ENCODE measurements around the gene SNED1. TPM values are rescaled to one million over a fixed set of nuclear protein-coding genes. Genes with fewer than 3 reads are reported as not detected.
"Not testable (repeated sequence)": the region's sequence is repeated elsewhere in the genome, so short reads cannot be mapped to it uniquely, and the experiment has no call there.

The SNED1 gene
- polyA plus RNA-seq, 2 donors: 3.3 to 3.6 TPM

GRCh38 chr2:241091201-241091600, 92.8 kb downstream of the SNED1 start:
- Histone ChIP-seq H3K27me3 (ENCODE audit: control insufficient read depth in 1 of 2, insufficient read depth in 2 of 2, low read length in 2 of 2) (no peaks in the 10 kb centered on the region), H3K4me3 (ENCODE audit: low read depth in 1 of 2, low read length in 2 of 2) (no peak overlapping the region), H3K9me3 (ENCODE audit: control insufficient read depth in 2 of 2, insufficient read depth in 1 of 2, low read depth in 1 of 2, low read length in 1 of 2) (no peaks in the 10 kb centered on the region), H3K27ac (ENCODE audit: low read depth in 2 of 2, low read length in 1 of 2) (no peak overlapping the region), H3K4me1 (ENCODE audit: control insufficient read depth in 2 of 2, insufficient read depth in 2 of 2, low read length in 1 of 2) (no peaks in the 10 kb centered on the region), H3K36me3 (ENCODE audit: control insufficient read depth in 2 of 2, insufficient read depth in 2 of 2, low read length in 1 of 2) (peaks cover 24 to 43% of the 10 kb centered on the region in 2 donors)
- 79% methylated on average over 10 of the region's 10 CpGs for WGBS, 2 donors

- H3K4me3 ChIP-seq (ENCODE audit: low read depth in 1 of 2, low read length in 2 of 2): no peak overlapping the region
- no peaks in the 10 kb centered on the region for H3K27me3 ChIP-seq (ENCODE audit: control insufficient read depth in 1 of 2, insufficient read depth in 2 of 2, low read length in 2 of 2)
- no peaks in the 10 kb centered on the region for H3K9me3 ChIP-seq (ENCODE audit: control insufficient read depth in 2 of 2, insufficient read depth in 1 of 2, low read depth in 1 of 2, low read length in 1 of 2)
- WGBS, 2 donors: 88 to 93% methylated on average over 22 of the region's 22 CpGs
- H3K27ac ChIP-seq (ENCODE audit: low read depth in 2 of 2, low read length in 1 of 2): no peak overlapping the region
- no peaks in the 10 kb centered on the region for H3K4me1 ChIP-seq (ENCODE audit: control insufficient read depth in 2 of 2, insufficient read depth in 2 of 2, low read length in 1 of 2)
- H3K36me3 ChIP-seq (ENCODE audit: control insufficient read depth in 2 of 2, insufficient read depth in 2 of 2, low read length in 1 of 2): peaks cover 24 to 43% of the 10 kb centered on the region in 2 donors
Observed at GRCh38 chr2:241091734-241092445, 93.5 kb downstream of the SNED1 start.

- H3K36me3 ChIP-seq (ENCODE audit: control insufficient read depth in 2 of 2, insufficient read depth in 2 of 2, low read length in 1 of 2): peaks cover 24 to 40% of the 10 kb centered on the region in 2 donors
- H3K4me3 ChIP-seq (ENCODE audit: low read depth in 1 of 2, low read length in 2 of 2): no peak overlapping the region
- no peaks in the 10 kb centered on the region for H3K4me1 ChIP-seq (ENCODE audit: control insufficient read depth in 2 of 2, insufficient read depth in 2 of 2, low read length in 1 of 2)
- H3K27ac ChIP-seq (ENCODE audit: low read depth in 2 of 2, low read length in 1 of 2): no peak overlapping the region
- WGBS, 2 donors: 78 to 79% methylated on average over 8 of the region's 8 CpGs
- no peaks in the 10 kb centered on the region for H3K27me3 ChIP-seq (ENCODE audit: control insufficient read depth in 1 of 2, insufficient read depth in 2 of 2, low read length in 2 of 2)
- no peaks in the 10 kb centered on the region for H3K9me3 ChIP-seq (ENCODE audit: control insufficient read depth in 2 of 2, insufficient read depth in 1 of 2, low read depth in 1 of 2, low read length in 1 of 2)
Observed at GRCh38 chr2:241092677-241093076, 94.3 kb downstream of the SNED1 start.

- 74 to 82% methylated on average over 10 of the region's 10 CpGs for WGBS, 2 donors
- H3K4me3 ChIP-seq (ENCODE audit: low read depth in 1 of 2, low read length in 2 of 2); H3K4me1 ChIP-seq (ENCODE audit: control insufficient read depth in 2 of 2, insufficient read depth in 2 of 2, low read length in 1 of 2); H3K27ac ChIP-seq (ENCODE audit: low read depth in 2 of 2, low read length in 1 of 2); H3K9me3 ChIP-seq (ENCODE audit: control insufficient read depth in 2 of 2, insufficient read depth in 1 of 2, low read depth in 1 of 2, low read length in 1 of 2); H3K27me3 ChIP-seq (ENCODE audit: control insufficient read depth in 1 of 2, insufficient read depth in 2 of 2, low read length in 2 of 2): not testable (repeated sequence)
- H3K36me3 ChIP-seq (ENCODE audit: control insufficient read depth in 2 of 2, insufficient read depth in 2 of 2, low read length in 1 of 2): peaks cover 20 to 36% of the 10 kb centered on the region in 2 donors
Observed at GRCh38 chr2:241093133-241093781, 94.8 kb downstream of the SNED1 start.

- Histone ChIP-seq H3K27ac (ENCODE audit: low read depth in 2 of 2, low read length in 1 of 2) (peak overlapping the region in 1 of 2 donors; percentile 40), H3K36me3 (ENCODE audit: control insufficient read depth in 2 of 2, insufficient read depth in 2 of 2, low read length in 1 of 2) (peaks cover 19 to 30% of the 10 kb centered on the region in 2 donors), H3K4me1 (ENCODE audit: control insufficient read depth in 2 of 2, insufficient read depth in 2 of 2, low read length in 1 of 2) (no peaks in the 10 kb centered on the region), H3K27me3 (ENCODE audit: control insufficient read depth in 1 of 2, insufficient read depth in 2 of 2, low read length in 2 of 2) (no peaks in the 10 kb centered on the region), H3K4me3 (ENCODE audit: low read depth in 1 of 2, low read length in 2 of 2) (no peak overlapping the region), H3K9me3 (ENCODE audit: control insufficient read depth in 2 of 2, insufficient read depth in 1 of 2, low read depth in 1 of 2, low read length in 1 of 2) (no peaks in the 10 kb centered on the region)
- 86 to 89% methylated on average over 7 of the region's 7 CpGs for WGBS, 2 donors
Observed at GRCh38 chr2:241094172-241094571, 95.8 kb downstream of the SNED1 start.

- no peak overlapping the region for H3K4me3 ChIP-seq (ENCODE audit: low read depth in 1 of 2, low read length in 2 of 2)
- H3K27ac ChIP-seq (ENCODE audit: low read depth in 2 of 2, low read length in 1 of 2): no peak overlapping the region
- peaks cover 19 to 30% of the 10 kb centered on the region in 2 donors for H3K36me3 ChIP-seq (ENCODE audit: control insufficient read depth in 2 of 2, insufficient read depth in 2 of 2, low read length in 1 of 2)
- H3K9me3 ChIP-seq (ENCODE audit: control insufficient read depth in 2 of 2, insufficient read depth in 1 of 2, low read depth in 1 of 2, low read length in 1 of 2): no peaks in the 10 kb centered on the region
- 76 to 80% methylated on average over 5 to 6 of the region's 6 CpGs for WGBS, 2 donors
- no peaks in the 10 kb centered on the region for H3K27me3 ChIP-seq (ENCODE audit: control insufficient read depth in 1 of 2, insufficient read depth in 2 of 2, low read length in 2 of 2)
- H3K4me1 ChIP-seq (ENCODE audit: control insufficient read depth in 2 of 2, insufficient read depth in 2 of 2, low read length in 1 of 2): no peaks in the 10 kb centered on the region
Observed at GRCh38 chr2:241094924-241095420, 96.6 kb downstream of the SNED1 start.

- Histone ChIP-seq H3K9me3 (ENCODE audit: control insufficient read depth in 2 of 2, insufficient read depth in 1 of 2, low read depth in 1 of 2, low read length in 1 of 2) (no peaks in the 10 kb centered on the region), H3K27me3 (ENCODE audit: control insufficient read depth in 1 of 2, insufficient read depth in 2 of 2, low read length in 2 of 2) (no peaks in the 10 kb centered on the region), H3K36me3 (ENCODE audit: control insufficient read depth in 2 of 2, insufficient read depth in 2 of 2, low read length in 1 of 2) (peaks cover 19 to 30% of the 10 kb centered on the region in 2 donors), H3K4me1 (ENCODE audit: control insufficient read depth in 2 of 2, insufficient read depth in 2 of 2, low read length in 1 of 2) (no peaks in the 10 kb centered on the region), H3K4me3 (ENCODE audit: low read depth in 1 of 2, low read length in 2 of 2) (no peak overlapping the region), H3K27ac (ENCODE audit: low read depth in 2 of 2, low read length in 1 of 2) (no peak overlapping the region)
- 85 to 86% methylated on average over 14 of the region's 14 CpGs for WGBS, 2 donors
Observed at GRCh38 chr2:241095594-241096290, 97.3 kb downstream of the SNED1 start.

GRCh38 chr2:241096979-241097378, 98.6 kb downstream of the SNED1 start:
- Histone ChIP-seq H3K36me3 (ENCODE audit: control insufficient read depth in 2 of 2, insufficient read depth in 2 of 2, low read length in 1 of 2) (peaks cover 14 to 27% of the 10 kb centered on the region in 2 donors), H3K4me1 (ENCODE audit: control insufficient read depth in 2 of 2, insufficient read depth in 2 of 2, low read length in 1 of 2) (peaks cover 0 to 5% of the 10 kb centered on the region in 2 donors), H3K9me3 (ENCODE audit: control insufficient read depth in 2 of 2, insufficient read depth in 1 of 2, low read depth in 1 of 2, low read length in 1 of 2) (no peaks in the 10 kb centered on the region), H3K27ac (ENCODE audit: low read depth in 2 of 2, low read length in 1 of 2) (no peak overlapping the region), H3K27me3 (ENCODE audit: control insufficient read depth in 1 of 2, insufficient read depth in 2 of 2, low read length in 2 of 2) (no peaks in the 10 kb centered on the region), H3K4me3 (ENCODE audit: low read depth in 1 of 2, low read length in 2 of 2) (no peak overlapping the region)
- WGBS, 2 donors: 80 to 83% methylated on average over 8 of the region's 8 CpGs

GRCh38 chr2:241099246-241099645, 100.8 kb downstream of the SNED1 start:
- Histone ChIP-seq H3K27me3 (ENCODE audit: control insufficient read depth in 1 of 2, insufficient read depth in 2 of 2, low read length in 2 of 2) (no peaks in the 10 kb centered on the region), H3K4me3 (ENCODE audit: low read depth in 1 of 2, low read length in 2 of 2) (no peak overlapping the region), H3K9me3 (ENCODE audit: control insufficient read depth in 2 of 2, insufficient read depth in 1 of 2, low read depth in 1 of 2, low read length in 1 of 2) (no peaks in the 10 kb centered on the region), H3K4me1 (ENCODE audit: control insufficient read depth in 2 of 2, insufficient read depth in 2 of 2, low read length in 1 of 2) (peaks cover 0 to 5% of the 10 kb centered on the region in 2 donors), H3K36me3 (ENCODE audit: control insufficient read depth in 2 of 2, insufficient read depth in 2 of 2, low read length in 1 of 2) (peaks cover 5 to 18% of the 10 kb centered on the region in 2 donors), H3K27ac (ENCODE audit: low read depth in 2 of 2, low read length in 1 of 2) (no peak overlapping the region)
- 88% methylated on average over 5 of the region's 5 CpGs for WGBS, 2 donors
